HG03354 (cell line): ENCODE results near the gene ZSWIM4.
A peak's percentile ranks its signal among the peaks of the same experiment; 100 is the strongest.
"Not testable (repeated sequence)": the region's sequence is repeated elsewhere in the genome, so short reads cannot be mapped to it uniquely, and the experiment has no call there.

Experiments
- ATAC-seq: cut with Tn5 transposase; IDR thresholded peaks from one replicate; pipeline ENCODE4 v1.9.1; 2021; ENCODE audit warnings: mild to moderate bottlenecking; ENCODE audit not compliant: unreplicated experiment, poor library complexity, severe bottlenecking

Gene ZSWIM4

GRCh38 chr19:13774217-13775191 lies 20.7 kb upstream of the ZSWIM4 start, which contains the start of gene C19orf53:
TSS of gene C19orf53 (plus strand) at chr19:13774456. CDS start at chr19:13774478, 22 bp downstream.
- peak; percentile 95 for ATAC-seq

- no peak for ATAC-seq
Measured at GRCh38 chr19:13778398-13778797, 16.8 kb upstream of the ZSWIM4 start.

DNA sequence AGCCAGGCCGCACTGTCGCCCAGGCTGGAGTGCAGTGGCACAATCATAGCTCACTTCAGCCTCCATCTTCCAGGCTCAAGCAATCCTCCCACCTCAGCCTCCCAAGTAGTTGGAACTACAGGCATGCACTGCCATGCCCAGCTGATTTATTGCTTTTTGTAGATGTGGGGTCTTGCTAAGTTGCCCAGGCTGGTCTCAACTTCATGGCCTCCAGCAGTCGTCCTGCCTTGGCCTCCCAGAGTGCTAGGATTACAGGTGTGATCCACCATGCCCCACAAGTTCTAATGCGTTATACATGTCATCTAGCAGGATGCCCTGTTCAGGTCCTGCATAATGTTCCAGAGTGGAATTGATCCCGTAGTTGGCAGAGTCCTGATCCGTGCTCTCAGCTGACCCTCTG lies 16.4 kb upstream of the ZSWIM4 start:
- no peak for ATAC-seq

DNA sequence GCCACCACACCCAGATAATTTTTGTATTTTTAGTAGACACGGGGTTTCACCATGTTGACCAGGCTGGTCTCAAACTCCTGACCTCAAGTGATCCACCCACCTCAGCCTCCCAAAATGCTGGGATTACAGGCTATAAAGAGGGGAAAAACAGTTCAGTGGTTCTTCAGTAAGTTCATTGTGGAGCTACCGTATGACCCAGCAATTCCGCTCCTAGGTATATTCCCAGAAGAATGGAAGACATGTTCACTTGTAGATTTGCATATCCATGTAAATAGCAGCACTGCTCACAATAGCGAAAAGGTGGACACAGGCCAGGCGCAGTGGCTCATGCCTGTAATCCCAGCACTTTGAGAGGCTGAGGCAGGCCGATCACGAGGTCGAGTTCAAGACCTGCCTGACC lies 15.4 kb upstream of the ZSWIM4 start:
- ATAC-seq = not testable (repeated sequence)

- no peak for ATAC-seq
Measured at GRCh38 chr19:13781547-13781946, 13.7 kb upstream of the ZSWIM4 start.

GRCh38 chr19:13782537-13782936 lies 12.7 kb upstream of the ZSWIM4 start:
- no peak for ATAC-seq

- ATAC-seq = no peak
Measured at GRCh38 chr19:13783565-13784500, 11.4 kb upstream of the ZSWIM4 start.

GRCh38 chr19:13784731-13785452 lies 10.4 kb upstream of the ZSWIM4 start:
- no peak for ATAC-seq

DNA sequence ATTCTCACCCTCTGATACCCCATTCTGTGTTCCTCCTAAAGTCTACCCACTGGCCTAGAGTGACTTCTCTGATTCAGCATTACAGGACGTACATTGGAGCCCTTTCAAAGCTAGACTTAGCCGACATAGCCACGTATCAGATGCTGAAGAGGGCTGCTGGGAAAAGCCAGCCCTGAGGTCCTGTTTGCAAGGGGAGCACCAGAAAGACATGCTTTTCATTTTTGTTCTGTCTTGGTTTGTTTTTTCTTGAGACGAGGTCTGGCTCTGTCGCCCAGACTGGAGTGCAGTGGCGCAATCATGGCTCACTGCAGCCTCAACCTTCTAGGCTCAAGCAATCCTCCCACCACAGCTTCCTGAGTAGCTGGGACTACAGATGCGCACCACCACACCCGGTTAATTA lies 6.3 kb upstream of the ZSWIM4 start:
- no peak for ATAC-seq

GRCh38 chr19:13790354-13790753 lies 4.9 kb upstream of the ZSWIM4 start:
- no peak for ATAC-seq

DNA sequence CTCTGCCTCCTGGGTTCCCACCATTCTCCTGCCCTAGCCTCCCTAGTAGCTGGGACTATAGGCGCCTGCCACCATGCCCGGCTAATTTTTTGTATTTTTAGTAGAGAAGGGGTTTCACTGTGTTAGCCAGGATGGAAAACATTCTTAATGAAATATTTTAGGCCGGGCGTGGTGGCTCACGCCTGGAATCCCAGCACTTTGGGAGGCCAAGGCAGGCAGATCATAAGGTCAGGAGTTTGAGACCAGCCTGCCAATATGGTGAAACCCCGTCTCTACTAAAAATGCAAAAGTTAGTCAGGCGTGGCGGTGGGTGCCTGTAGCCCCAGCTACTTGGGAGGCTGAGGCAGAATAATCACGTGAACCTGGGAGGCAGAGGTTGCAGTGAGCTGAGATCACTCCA lies 1.9 kb upstream of the ZSWIM4 start:
- not testable (repeated sequence) for ATAC-seq

- ATAC-seq = no peak
Measured at GRCh38 chr19:13794398-13794756, 866 bp upstream of the ZSWIM4 start.

DNA sequence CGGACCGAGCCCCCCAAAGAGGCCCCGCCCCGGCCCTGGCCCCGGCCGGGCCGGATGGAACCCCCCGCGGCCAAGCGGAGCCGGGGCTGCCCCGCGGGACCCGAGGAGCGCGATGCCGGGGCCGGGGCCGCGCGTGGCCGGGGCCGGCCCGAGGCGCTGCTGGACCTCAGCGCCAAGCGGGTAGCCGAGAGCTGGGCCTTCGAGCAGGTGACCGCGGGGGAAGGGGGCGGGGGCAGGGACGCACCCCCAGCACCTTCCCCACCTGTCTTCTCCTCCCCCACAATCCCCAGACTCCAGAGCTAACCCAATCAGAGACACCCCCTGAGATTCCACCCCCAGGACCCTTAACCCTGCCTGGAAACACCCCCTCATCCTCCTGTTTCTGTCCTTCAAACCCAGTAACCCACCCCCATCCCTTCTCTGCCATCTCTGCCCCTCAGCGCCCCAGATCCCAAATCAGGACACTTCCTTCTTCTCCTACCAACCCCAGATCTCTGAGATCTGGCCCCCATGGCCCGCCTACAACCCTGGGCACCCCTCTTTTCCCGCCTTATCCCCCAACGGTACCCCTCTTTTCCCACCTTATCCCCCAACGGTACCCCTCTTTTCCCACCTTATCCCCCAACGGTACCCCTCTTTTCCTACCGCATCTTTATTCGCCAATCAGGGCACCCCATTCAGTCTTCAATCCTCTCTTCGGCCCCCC lies 505 bp downstream of the ZSWIM4 start:
- peak; percentile 48 for ATAC-seq

GRCh38 chr19:13796301-13797057 lies 1.2 kb downstream of the ZSWIM4 start:
- no peak for ATAC-seq

DNA sequence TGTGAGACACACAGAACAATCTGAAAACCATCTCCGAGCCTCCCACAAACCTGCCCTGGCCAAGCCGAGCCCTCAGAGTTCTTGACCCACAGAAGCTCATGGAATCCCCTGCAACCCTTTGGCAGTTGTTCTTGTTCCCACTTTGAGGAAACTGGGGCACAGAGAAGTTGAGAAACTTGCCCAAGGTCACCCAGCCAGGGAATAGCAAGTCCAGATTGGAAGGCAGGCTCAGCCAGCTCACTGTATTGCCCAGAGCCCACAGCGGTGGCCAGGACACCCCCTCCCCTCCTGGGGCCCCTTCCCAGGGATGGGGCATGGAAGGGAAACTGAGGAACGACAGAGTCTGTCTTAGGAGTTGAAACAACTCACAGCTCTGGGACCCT lies 1.8 kb downstream of the ZSWIM4 start:
- no peak for ATAC-seq

GRCh38 chr19:13797870-13798269 lies 2.6 kb downstream of the ZSWIM4 start:
- no peak for ATAC-seq

DNA sequence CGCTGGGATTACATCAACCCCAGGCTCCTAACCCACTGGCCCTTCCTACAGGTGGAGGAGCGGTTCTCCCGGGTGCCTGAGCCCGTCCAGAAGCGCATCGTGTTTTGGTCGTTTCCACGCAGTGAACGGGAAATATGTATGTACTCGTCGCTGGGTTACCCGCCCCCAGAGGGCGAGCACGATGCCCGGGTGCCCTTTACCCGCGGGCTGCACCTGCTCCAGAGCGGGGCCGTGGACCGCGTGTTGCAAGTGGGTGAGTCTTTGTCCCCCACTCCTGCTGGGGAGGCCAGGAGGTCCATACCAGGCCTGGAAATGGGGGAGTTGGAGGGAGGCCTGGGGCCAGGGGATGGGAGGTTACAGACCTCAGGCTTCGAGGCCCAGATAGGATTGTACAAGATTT lies 4.4 kb downstream of the ZSWIM4 start:
- no peak for ATAC-seq

DNA sequence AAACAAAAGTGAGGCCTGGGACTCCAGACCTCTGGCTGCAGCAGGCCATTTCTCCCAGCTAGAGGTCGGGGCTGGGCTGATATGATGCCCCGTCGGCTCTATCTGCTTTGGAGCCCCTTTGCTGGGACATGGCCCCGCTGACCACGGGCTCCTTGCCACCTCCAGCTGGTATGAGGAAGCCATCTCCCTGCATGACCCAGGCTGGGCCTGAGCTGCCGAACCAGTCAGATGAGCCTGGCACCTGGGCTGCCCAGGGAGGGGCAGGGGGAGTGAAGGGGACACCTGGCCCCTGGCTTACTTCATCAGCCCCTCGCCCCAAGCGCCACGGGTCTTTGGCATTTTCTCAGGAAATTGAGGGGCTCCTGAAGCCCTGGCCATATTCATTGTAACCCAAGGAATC lies 7.8 kb downstream of the ZSWIM4 start:
- ATAC-seq = no peak
